Neural progenitor cell (in vitro differentiated cells): Measurements from ENCODE around the gene KRTAP4-4. TPM values are rescaled to one million over a fixed set of nuclear protein-coding genes. Genes with fewer than 3 reads are reported as not detected.
"Not testable (repeated sequence)": the region's sequence is repeated elsewhere in the genome, so short reads cannot be mapped to it uniquely, and the experiment has no call there.

Source experiments
- DNase-seq: peaks from one replicate; pipeline ENCODE4 v3.0.0-alpha.2; 2016; ENCODE audit warnings: low spot score
- H2AFZ ChIP-seq: fragments of 200-600 bp; sonication (generic); replicated peaks from 2 replicates; pipeline ENCODE4 v1.6.1; 2016; ENCODE audit warnings: antibody characterized with exemption
- H3F3A ChIP-seq: fragments of 200-600 bp; sonication (generic); 2 replicates; pipeline ENCODE4 v1.6.1; 2016; ENCODE audit warnings: antibody characterized with exemption, low read depth
- H3K27ac ChIP-seq: fragments of 200-600 bp; sonication (generic); 2 replicates; pipeline ENCODE4 v1.5.1; 2016; ENCODE audit warnings: mild to moderate bottlenecking
- H3K27me3 ChIP-seq: fragments of 200-600 bp; sonication (generic); 2 replicates; pipeline ENCODE4 v1.6.1; 2016; ENCODE audit warnings: mild to moderate bottlenecking, moderate library complexity
- H3K36me3 ChIP-seq: fragments of 200-600 bp; sonication (generic); 2 replicates; pipeline ENCODE4 v1.5.1; 2016
- H3K4me1 ChIP-seq: fragments of 200-600 bp; sonication (generic); 2 replicates; pipeline ENCODE4 v1.6.1; 2016; ENCODE audit warnings: mixed run types
- H3K4me2 ChIP-seq: fragments of 200-600 bp; sonication (generic); 2 replicates; pipeline ENCODE4 v1.6.1; 2016
- H3K4me3 ChIP-seq: fragments of 200-600 bp; sonication (generic); 2 replicates; pipeline ENCODE4 v1.5.1; 2016
- H3K79me2 ChIP-seq: fragments of 200-600 bp; sonication (generic); 2 replicates; pipeline ENCODE4 v1.6.1; 2016; ENCODE audit warnings: low read depth
- H3K9ac ChIP-seq: fragments of 200-600 bp; sonication (generic); 2 replicates; pipeline ENCODE4 v1.6.1; 2016
- H3K9me3 ChIP-seq: fragments of 200-600 bp; sonication (generic); 2 replicates; pipeline ENCODE4 v1.5.1; 2016; ENCODE audit warnings: low read depth
- H4K20me1 ChIP-seq: fragments of 200-600 bp; sonication (generic); 2 replicates; pipeline ENCODE4 v1.6.1; 2016; ENCODE audit warnings: low read depth
- H3K27ac Mint-ChIP-seq: 3 replicates; pipeline ENCODE4 v1.8.0; 2021; ENCODE audit warnings: mixed read lengths
- H3K27me3 Mint-ChIP-seq: 2 replicates; pipeline ENCODE4 v1.8.0; 2022; ENCODE audit warnings: low read depth, mild to moderate bottlenecking, inconsistent platforms, moderate library complexity, mixed read lengths; ENCODE audit not compliant: insufficient read depth
- H3K36me3 Mint-ChIP-seq: 3 replicates; pipeline ENCODE4 v1.8.0; 2021; ENCODE audit warnings: mixed read lengths
- H3K4me1 Mint-ChIP-seq: 3 replicates; pipeline ENCODE4 v1.8.0; 2021; ENCODE audit warnings: mixed read lengths
- H3K4me3 Mint-ChIP-seq: 3 replicates; pipeline ENCODE4 v1.8.0; 2021; ENCODE audit warnings: mild to moderate bottlenecking, moderate library complexity, mixed read lengths
- H3K9me3 Mint-ChIP-seq: 3 replicates; pipeline ENCODE4 v1.8.0; 2020; ENCODE audit warnings: mixed read lengths
- CTCF ChIP-seq: fragments of 200-600 bp; sonication (generic); IDR thresholded peaks from 2 replicates; pipeline ENCODE4 v1.5.1; 2017; ENCODE audit warnings: antibody characterized with exemption, mild to moderate bottlenecking
- EZH2 ChIP-seq: fragments of 200-600 bp; sonication (generic); IDR thresholded peaks from 2 replicates; pipeline ENCODE4 v1.6.1; 2017; ENCODE audit warnings: antibody characterized with exemption, mild to moderate bottlenecking, moderate library complexity
- EZH2phosphoT487 ChIP-seq: fragments of 200-600 bp; sonication (generic); IDR thresholded peaks from 2 replicates; pipeline ENCODE4 v1.6.1; 2017; ENCODE audit warnings: antibody characterized with exemption
- total RNA-seq: library from RNA; depleted of rRNA; stranded (reverse); fragments of >200 nt; gene quantifications from 2 replicates; pipeline ENCODE4 v1.2.3, GENCODE V29; 2015; ENCODE audit warnings: low replicate concordance

The KRTAP4-4 gene
- total RNA-seq, 1 donor from 2014 or later: not detected

- H3K4me1 ChIP-seq: no peaks in the 10 kb centered on the region
- H3K4me3 Mint-ChIP-seq: no peak overlapping the region
- H2AFZ ChIP-seq: no peak overlapping the region
- no peak overlapping the region for H3K4me3 ChIP-seq
- no peak for TF ChIP-seq EZH2
- TF ChIP-seq EZH2phosphoT487: no peak
- no peak for TF ChIP-seq CTCF
- no peak overlapping the region for H3K4me2 ChIP-seq
- H3K9ac ChIP-seq: no peak overlapping the region
- H3K9me3 Mint-ChIP-seq: no peaks in the 10 kb centered on the region
- no peaks in the 10 kb centered on the region for H3K36me3 Mint-ChIP-seq
- H3F3A ChIP-seq: no peaks in the 10 kb centered on the region
- peaks cover 2% of the 10 kb centered on the region for H3K27me3 Mint-ChIP-seq
- H3K36me3 ChIP-seq: no peaks in the 10 kb centered on the region
- H3K27ac ChIP-seq: no peak overlapping the region
- H3K27me3 ChIP-seq: no peaks in the 10 kb centered on the region
- no peaks in the 10 kb centered on the region for H3K79me2 ChIP-seq
- no peaks in the 10 kb centered on the region for H4K20me1 ChIP-seq
- no peak for DNase-seq
- peaks cover 5% of the 10 kb centered on the region for H3K4me1 Mint-ChIP-seq
- H3K27ac Mint-ChIP-seq: no peak overlapping the region
- no peaks in the 10 kb centered on the region for H3K9me3 ChIP-seq
Measured at GRCh38 chr17:41126412-41126811, 34.1 kb downstream of the KRTAP4-4 start.

GRCh38 chr17:41125064-41125463, 35.5 kb downstream of the KRTAP4-4 start:
- DNase-seq: no peak
- Histone ChIP-seq H3K27me3 (no peaks in the 10 kb centered on the region), H2AFZ (no peak overlapping the region), H3F3A (no peaks in the 10 kb centered on the region), H3K4me2 (no peak overlapping the region), H3K4me3 (no peak overlapping the region), H4K20me1 (no peaks in the 10 kb centered on the region), H3K27ac (no peak overlapping the region), H3K79me2 (no peaks in the 10 kb centered on the region), H3K9me3 (no peaks in the 10 kb centered on the region), H3K4me1 (no peaks in the 10 kb centered on the region), H3K36me3 (no peaks in the 10 kb centered on the region), H3K9ac (no peak overlapping the region)
- Mint-ChIP-seq H3K4me3 (no peak overlapping the region), H3K27me3 (peaks cover 2% of the 10 kb centered on the region), H3K27ac (no peak overlapping the region), H3K36me3 (no peaks in the 10 kb centered on the region), H3K9me3 (no peaks in the 10 kb centered on the region), H3K4me1 (peaks cover 5% of the 10 kb centered on the region)
- TF ChIP-seq EZH2phosphoT487 (no peak), CTCF (no peak), EZH2 (no peak)

GRCh38 chr17:41123991-41124371, 36.6 kb downstream of the KRTAP4-4 start, which contains the start of gene KRTAP4-12:
Gene KRTAP4-12, minus strand, starts transcription at chr17:41124182. Its CDS starts 60 bp downstream, at chr17:41124122.
- H3K79me2 ChIP-seq, H3K27ac Mint-ChIP-seq, DNase-seq, H3K9me3 ChIP-seq, H3K27me3 ChIP-seq, H3F3A ChIP-seq, H3K27me3 Mint-ChIP-seq, H3K36me3 ChIP-seq, H3K4me3 ChIP-seq, H3K4me2 ChIP-seq, H3K9me3 Mint-ChIP-seq, H3K4me3 Mint-ChIP-seq, H3K27ac ChIP-seq, H3K4me1 Mint-ChIP-seq, H4K20me1 ChIP-seq, H3K4me1 ChIP-seq, H3K9ac ChIP-seq, H3K36me3 Mint-ChIP-seq: not testable (repeated sequence)
- peak within 1 kb of the TSS; percentile 40 for H2AFZ ChIP-seq

- H3K9me3 Mint-ChIP-seq, H3K4me1 Mint-ChIP-seq, H3K4me3 ChIP-seq, H3K9me3 ChIP-seq, H3K4me3 Mint-ChIP-seq, H3K9ac ChIP-seq, H3K27me3 ChIP-seq, H3F3A ChIP-seq, DNase-seq, H3K4me2 ChIP-seq, H3K4me1 ChIP-seq, H3K36me3 ChIP-seq, H3K36me3 Mint-ChIP-seq, H4K20me1 ChIP-seq, H3K27ac Mint-ChIP-seq, H3K79me2 ChIP-seq, H3K27ac ChIP-seq, H3K27me3 Mint-ChIP-seq: not testable (repeated sequence)
- peak overlapping the region; percentile 40 for H2AFZ ChIP-seq
Measured at GRCh38 chr17:41123292-41123990, 37.1 kb downstream of the KRTAP4-4 start.
